NOMO-1 (cell line): ENCODE data around the gene NFATC2IP.
"Not testable (repeated sequence)": the region's sequence is repeated elsewhere in the genome, so short reads cannot be mapped to it uniquely, and the experiment has no call there.

ENCODE experiments used
- DNase-seq, 2 experiments: peaks; one replicate each; lab custom pipeline; 2025; ENCODE audit not compliant: unreplicated experiment in 2 of 2; lab: John Stamatoyannopoulos, UW

NFATC2IP gene

GRCh38 chr16:28925386-28926228 is 25.1 kb upstream of the NFATC2IP start:
- DNase-seq = peak; percentile 82 to 85

- not testable (repeated sequence) for DNase-seq
These were observed 24.5 kb upstream of the NFATC2IP start for GRCh38 chr16:28926284-28926683.

GRCh38 chr16:28927815-28928214 is 22.9 kb upstream of the NFATC2IP start:
- DNase-seq = no peak

GRCh38 chr16:28930203-28930602 is 20.5 kb upstream of the NFATC2IP start:
- no peak for DNase-seq

GRCh38 chr16:28930652-28931051 is 20.1 kb upstream of the NFATC2IP start:
- peak; percentile 8 to 14 for DNase-seq

- DNase-seq = no peak
These were observed 18.9 kb upstream of the NFATC2IP start, which contains the start of gene CD19 for GRCh38 chr16:28931801-28932225. CD19 (plus strand) TSS chr16:28931971; CDS start chr16:28932001, 30 bp downstream.

GRCh38 chr16:28932339-28933141 is 18.2 kb upstream of the NFATC2IP start:
- no peak for DNase-seq

GRCh38 chr16:28933171-28933570 is 17.6 kb upstream of the NFATC2IP start:
- DNase-seq = no peak

GRCh38 chr16:28935346-28935745 is 15.4 kb upstream of the NFATC2IP start:
- peak in 1 of 2 experiments; percentile 4 for DNase-seq

GRCh38 chr16:28935924-28936783 is 14.6 kb upstream of the NFATC2IP start:
- DNase-seq = peak; percentile 94 to 96

GRCh38 chr16:28936784-28937155 is 14.0 kb upstream of the NFATC2IP start:
- DNase-seq = no peak

- no peak for DNase-seq
These were observed 13.4 kb upstream of the NFATC2IP start for GRCh38 chr16:28937222-28937876.

GRCh38 chr16:28938721-28939120 is 12.0 kb upstream of the NFATC2IP start:
- no peak for DNase-seq

- not testable (repeated sequence) for DNase-seq
These were observed 10.9 kb upstream of the NFATC2IP start for GRCh38 chr16:28939825-28940224.

- no peak for DNase-seq
These were observed 7.5 kb upstream of the NFATC2IP start for GRCh38 chr16:28943281-28943680.

GRCh38 chr16:28946681-28947080 is 4.1 kb upstream of the NFATC2IP start:
- DNase-seq = no peak

- no peak for DNase-seq
These were observed 740 bp downstream of the NFATC2IP start for GRCh38 chr16:28951410-28951943.

GRCh38 chr16:28958216-28958615 is 7.5 kb downstream of the NFATC2IP start:
- DNase-seq = no peak

- no peak for DNase-seq
These were observed 8.1 kb downstream of the NFATC2IP start for GRCh38 chr16:28958836-28959235.

- DNase-seq = no peak
These were observed 13.3 kb downstream of the NFATC2IP start for GRCh38 chr16:28964072-28964471.
